Ovary (tissue), 9 donors: ENCODE results near the gene MIGA1. TPM values are rescaled to one million over a fixed set of nuclear protein-coding genes. Genes with fewer than 3 reads are reported as not detected.

ENCODE experiments used
- DNase-seq, 5 donors: peaks; one replicate each; pipeline ENCODE4 v3.0.0-alpha.2; 2019 to 2020
- H3K27ac ChIP-seq, 2 donors: fragments of 200-600 bp; one replicate each; pipeline versions ENCODE4 v1.5.1 to v1.8.0; 2019 to 2022
- H3K27me3 ChIP-seq: fragments of 200-600 bp; one replicate; pipeline ENCODE4 v1.8.0; 2022
- H3K36me3 ChIP-seq: fragments of 200-600 bp; sonication (generic); one replicate; pipeline ENCODE4 v1.5.1; 2019
- H3K4me1 ChIP-seq: one replicate; pipeline ENCODE4 v1.8.1; 2013; ENCODE audit warnings: mild to moderate bottlenecking, moderate library complexity; ENCODE audit not compliant: insufficient read depth
- H3K4me3 ChIP-seq: fragments of 200-600 bp; sonication (generic); one replicate; pipeline ENCODE4 v1.5.1; 2017
- H3K9me3 ChIP-seq, 2 donors: fragments of 200-600 bp in 1 of 2; sonication (generic) in 1 of 2; one replicate each; pipeline versions ENCODE4 v1.5.1 to v1.8.1; 2013 to 2019; ENCODE audit warnings: mild to moderate bottlenecking in 1 of 2, moderate library complexity in 1 of 2
- CTCF ChIP-seq, 3 donors: fragments of 450-650 bp in 2 of 3; fragments of 200-600 bp in 1 of 3; IDR thresholded peaks; one replicate each; pipeline versions ENCODE4 v1.5.1 to v1.8.0; 2016 to 2022; ENCODE audit warnings: antibody characterized with exemption in 3 of 3, mild to moderate bottlenecking in 1 of 3
- EP300 ChIP-seq: sonication (generic); formaldehyde crosslinking; IDR thresholded peaks from one replicate; pipeline ENCODE4 v1.6.1; 2017; ENCODE audit warnings: antibody characterized with exemption
- POLR2A ChIP-seq: fragments of 450-650 bp; IDR thresholded peaks from one replicate; pipeline ENCODE4 v1.6.1; 2017; ENCODE audit warnings: antibody characterized with exemption, mild to moderate bottlenecking, moderate library complexity
- WGBS, 3 donors: extraction: QIAGEN DNeasy Blood & Tissue Kit in 1 of 3; methylation state at CpG; one replicate each; pipeline versions ENCODE4 v1.1.5 to v1.1.7; 2013 to 2017; 5-methylcytosine and 5-hydroxymethylcytosine counted together
- intact Hi-C, 4 donors: fragments of 100-400 bp; cut with DNase I; formaldehyde crosslinking; loops; one replicate each; pipeline versions ENCODE4 v1.11.0 to v1.15.1; 2022 to 2023
- polyA plus RNA-seq, 2 donors: library from polyadenylated mRNA; stranded (reverse); fragments of 200-250 nt in 1 of 2; fragments of 350-450 nt in 1 of 2; fragmentation: Illumina TruSeq in 1 of 2; extraction: RNeasy Lipid Tissue Mini Kit (QIAGEN cat#74804) in 1 of 2; gene quantifications; one replicate each; pipeline ENCODE4 v1.2.3, GENCODE V29; 2013 to 2014
- total RNA-seq, 7 donors: library from RNA; depleted of rRNA in 2 of 7; stranded (reverse); fragments of >200 nt in 2 of 7; fragmentation: NEBNext Ultra II Directional in 3 of 7; extraction: Animal tissue kit (Norgen Biotek cat#: 25700) in 3 of 7; gene quantifications; one replicate each; pipeline versions ENCODE4 v1.1.0 to v1.2.4, GENCODE V29; 2016 to 2023
- donor health status: DM: no; HTN: no; CAD: no; lungs with moderate emphysema.
- donor health status: DM: no; HTN: no; CAD: no.
- donor health status: Bipolar disorder and iron deficiency.
- donor health status: DM: yes; HTN: yes; CAD: no.
- donor health status: DM: no; HTN: no; CAD: no.
- donor health status: DM: yes; HTN: yes; CAD: no.

MIGA1 gene
- total and polyA plus RNA-seq, 9 donors: 6.5 to 24.0 (median 18.2) TPM

- no peak for DNase-seq
- Histone ChIP-seq H3K27ac (no peak overlapping the region), H3K4me1 (no peaks in the 10 kb centered on the region), H3K4me3 (no peak overlapping the region), H3K36me3 (no peaks in the 10 kb centered on the region), H3K27me3 (no peaks in the 10 kb centered on the region), H3K9me3 (no peaks in the 10 kb centered on the region)
- 83 to 85% (median 83%) methylated on average over 9 of the region's 9 CpGs for WGBS, 3 donors
- no peak for TF ChIP-seq EP300
- no peak for TF ChIP-seq POLR2A
- no peak for TF ChIP-seq CTCF (IDR thresholded peaks at IDR 0.05)
- intact Hi-C loops: no loop called here
These were observed 68.2 kb downstream of the MIGA1 start for GRCh38 chr1:77847621-77848080.

GRCh38 chr1:77850082-77850481 lies 70.6 kb downstream of the MIGA1 start:
- H3K27ac ChIP-seq: no peak overlapping the region

GRCh38 chr1:77857552-77857951 lies 78.1 kb downstream of the MIGA1 start:
- Histone ChIP-seq H3K4me1 (peaks cover 1% of the 10 kb centered on the region), H3K36me3 (no peaks in the 10 kb centered on the region), H3K9me3 (no peaks in the 10 kb centered on the region), H3K4me3 (no peak overlapping the region), H3K27ac (no peak overlapping the region), H3K27me3 (no peaks in the 10 kb centered on the region)
- intact Hi-C loops: no loop called here
- 69 to 75% (median 71%) methylated on average over 4 of the region's 4 CpGs for WGBS, 3 donors
- DNase-seq: no peak
- TF ChIP-seq CTCF (IDR thresholded peaks at IDR 0.05) (no peak), EP300 (no peak), POLR2A (no peak)

More at GRCh38 chr1:77850082-77850481, 70.6 kb downstream of the MIGA1 start:
- H3K27me3 ChIP-seq: no peaks in the 10 kb centered on the region
- H3K9me3 ChIP-seq: no peaks in the 10 kb centered on the region
- intact Hi-C loops: no loop called here
- no peaks in the 10 kb centered on the region for H3K36me3 ChIP-seq
- no peaks in the 10 kb centered on the region for H3K4me1 ChIP-seq
- 91 to 100% (median 97%) methylated on average over 1 of the region's 1 CpG for WGBS, 3 donors
- no peak for TF ChIP-seq EP300
- TF ChIP-seq CTCF (IDR thresholded peaks at IDR 0.05): no peak
- no peak for TF ChIP-seq POLR2A
- no peak for DNase-seq
- no peak overlapping the region for H3K4me3 ChIP-seq

GRCh38 chr1:77858725-77859124 lies 79.3 kb downstream of the MIGA1 start:
- H3K36me3 ChIP-seq: no peaks in the 10 kb centered on the region
- WGBS, 3 donors: 90 to 97% (median 96%) methylated on average over 3 of the region's 3 CpGs
- TF ChIP-seq EP300: no peak
- TF ChIP-seq CTCF (IDR thresholded peaks at IDR 0.05): no peak
- TF ChIP-seq POLR2A: no peak
- peaks cover 1% of the 10 kb centered on the region for H3K4me1 ChIP-seq
- no peaks in the 10 kb centered on the region for H3K9me3 ChIP-seq
- H3K27ac ChIP-seq: no peak overlapping the region
- intact Hi-C loops: no loop called here
- DNase-seq: no peak
- no peaks in the 10 kb centered on the region for H3K27me3 ChIP-seq
- no peak overlapping the region for H3K4me3 ChIP-seq
